Right forelimb (tissue), 1 donor: Measurements from ENCODE around the gene TRIM24.
"Not testable (repeated sequence)": the region's sequence is repeated elsewhere in the genome, so short reads cannot be mapped to it uniquely, and the experiment has no call there.

Experiments used
- DNase-seq: peaks from one replicate; pipeline ENCODE4 v3.0.0-alpha.2; 2018

Gene TRIM24

DNA sequence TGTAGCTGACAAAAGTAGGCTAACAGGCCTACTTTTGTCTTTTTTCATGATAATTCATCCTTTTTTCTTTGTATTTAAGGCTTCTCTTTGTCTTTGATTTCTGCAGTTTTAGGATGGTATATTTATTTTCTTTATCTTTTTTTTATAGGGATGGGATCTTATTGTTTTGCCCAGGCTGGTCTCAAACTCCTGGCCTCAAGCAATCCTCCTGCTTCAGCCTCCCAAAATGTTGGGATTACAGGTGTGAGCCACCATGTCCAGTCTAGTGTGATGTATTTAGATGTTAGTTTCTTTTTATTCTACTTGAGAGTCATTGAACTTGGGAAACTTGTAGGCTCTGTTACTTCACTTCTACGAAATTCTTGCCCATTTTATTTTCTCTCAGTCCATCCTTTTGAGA lies 35.4 kb downstream of the TRIM24 start:
- no peak for DNase-seq

DNA sequence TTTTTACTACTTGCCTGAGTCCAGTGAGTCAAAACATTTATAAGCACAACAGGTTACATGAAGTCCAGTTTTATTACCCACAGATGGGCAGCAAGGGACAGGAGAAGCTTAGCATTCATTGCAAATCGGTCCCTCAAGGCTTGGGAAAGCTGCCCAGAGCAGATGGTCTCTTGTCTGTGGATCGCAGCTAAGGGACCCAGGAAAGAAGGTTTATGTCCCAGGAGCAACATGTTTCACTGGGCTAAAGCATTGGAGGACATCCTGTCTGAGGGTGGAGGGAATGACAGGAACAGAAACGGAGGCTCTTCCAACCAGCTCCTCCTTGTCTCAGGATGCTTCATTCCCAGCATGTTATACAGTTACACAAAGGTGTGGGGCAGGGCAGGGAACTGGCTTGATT lies 39.3 kb downstream of the TRIM24 start:
- DNase-seq, result no peak

DNA sequence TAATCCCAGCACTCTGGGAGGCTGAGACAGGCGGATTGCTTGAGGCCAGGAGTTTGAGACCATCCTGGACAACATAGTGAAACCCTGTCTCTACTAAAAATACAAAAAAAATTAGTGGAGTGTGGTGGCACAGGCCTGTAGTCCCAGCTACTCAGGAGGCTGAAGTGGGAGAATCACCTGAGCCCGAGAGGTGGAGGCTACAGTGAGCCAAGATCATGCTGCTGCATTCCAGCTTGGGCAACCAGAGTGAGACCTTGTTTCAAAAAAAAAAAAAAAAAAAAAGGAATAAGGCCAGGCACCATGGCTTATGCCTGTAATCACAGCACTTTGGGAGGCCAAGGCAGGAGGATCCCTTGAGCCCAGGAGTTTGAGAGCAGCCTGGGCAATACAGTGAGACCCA lies 40.2 kb downstream of the TRIM24 start:
- DNase-seq, result not testable (repeated sequence)

DNA sequence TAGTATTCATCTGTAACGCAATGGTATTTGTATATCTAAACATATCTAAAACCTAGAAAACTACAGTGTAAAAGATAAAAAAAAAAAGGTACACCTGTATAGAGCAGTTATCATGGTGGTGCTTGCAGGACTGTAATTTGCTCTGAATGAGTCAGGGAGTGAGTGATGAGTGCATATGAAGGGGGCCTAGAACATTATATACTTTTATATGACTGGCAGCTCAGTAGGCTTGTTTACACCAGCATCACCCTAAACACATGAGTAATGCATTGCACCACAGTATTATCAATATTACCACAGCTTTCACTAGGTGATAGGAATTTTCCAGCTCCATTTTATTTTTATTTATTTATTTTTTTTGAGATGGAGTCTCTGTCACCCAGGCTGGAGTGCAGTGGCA lies 40.8 kb downstream of the TRIM24 start:
- DNase-seq, result no peak

DNA sequence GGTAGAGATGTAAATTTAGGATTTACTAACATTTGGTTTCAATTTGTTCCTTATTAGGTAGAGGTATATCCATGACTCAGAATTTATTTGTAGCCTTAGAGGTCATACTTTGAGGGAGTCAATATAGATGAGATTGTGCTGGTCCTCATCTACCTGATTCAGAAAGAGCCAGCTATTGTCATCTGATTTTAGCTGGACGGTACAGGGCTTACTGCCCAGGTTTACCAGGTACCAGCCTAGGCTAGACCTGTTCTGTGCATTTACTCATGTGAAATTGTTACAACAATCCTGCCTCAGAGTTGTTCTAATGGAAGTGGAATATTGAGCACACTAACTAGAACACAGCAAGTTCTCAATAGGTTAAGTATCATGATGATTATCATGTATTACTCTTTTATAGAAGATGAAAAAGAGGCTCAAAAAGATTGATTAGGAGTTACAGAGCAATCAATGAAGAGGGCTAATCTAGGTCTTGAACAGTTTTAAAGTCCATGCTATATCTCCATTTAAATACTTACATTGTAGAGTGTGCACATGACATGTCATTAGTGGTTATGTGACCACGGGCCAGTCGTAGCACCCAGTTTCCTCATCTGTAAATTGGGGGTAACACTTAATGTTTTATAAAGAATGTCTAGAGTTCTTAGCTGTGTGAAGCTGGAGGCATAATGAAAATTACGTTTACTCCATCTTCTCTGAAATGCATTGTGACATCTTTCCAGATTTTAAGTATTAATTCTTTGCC lies 42.1 kb downstream of the TRIM24 start:
- no peak for DNase-seq

DNA sequence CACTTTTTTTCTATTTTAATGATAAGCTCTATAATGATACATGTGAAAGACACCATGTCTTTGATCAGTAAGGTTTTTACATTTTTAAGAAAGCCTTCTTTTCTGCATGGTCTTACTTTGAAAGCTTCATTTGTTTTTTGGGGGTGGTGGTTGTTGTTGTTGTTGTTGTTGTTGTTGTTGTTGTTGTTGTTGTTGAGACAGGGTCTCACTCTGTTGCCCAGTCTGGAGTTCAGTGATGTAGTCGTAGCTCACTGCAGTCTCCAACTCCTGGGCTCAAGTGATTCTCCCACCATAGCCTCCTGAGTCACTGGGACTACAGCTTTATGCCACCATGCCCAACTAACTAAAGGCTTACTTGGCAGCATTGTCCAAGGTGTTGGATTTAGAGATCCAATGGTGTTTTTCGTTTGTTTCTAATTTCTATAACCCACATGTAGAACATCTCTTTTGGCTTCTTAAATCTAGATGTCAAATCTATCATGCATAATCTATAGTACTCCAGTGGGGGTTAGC lies 45.4 kb downstream of the TRIM24 start:
- DNase-seq, result no peak

DNA sequence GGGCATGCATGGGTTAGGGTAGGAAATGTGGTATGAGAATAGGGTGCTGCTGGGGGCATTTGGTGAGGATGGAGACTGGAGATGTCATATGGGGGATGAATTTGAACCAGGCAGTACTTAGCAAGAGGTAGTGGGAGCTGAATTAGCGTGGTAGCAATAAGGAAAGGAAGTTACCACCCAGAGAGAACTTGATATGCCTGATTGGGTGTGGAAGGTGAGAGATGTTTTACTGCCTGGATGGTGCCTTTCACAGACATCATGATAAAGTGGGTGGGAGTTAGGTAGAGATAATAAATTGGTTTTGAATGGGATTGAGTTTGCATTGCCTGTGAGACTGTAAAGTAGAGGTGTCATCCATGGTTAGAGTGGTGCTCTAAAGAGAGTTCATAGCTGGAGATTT lies 46.7 kb downstream of the TRIM24 start:
- no peak for DNase-seq

DNA sequence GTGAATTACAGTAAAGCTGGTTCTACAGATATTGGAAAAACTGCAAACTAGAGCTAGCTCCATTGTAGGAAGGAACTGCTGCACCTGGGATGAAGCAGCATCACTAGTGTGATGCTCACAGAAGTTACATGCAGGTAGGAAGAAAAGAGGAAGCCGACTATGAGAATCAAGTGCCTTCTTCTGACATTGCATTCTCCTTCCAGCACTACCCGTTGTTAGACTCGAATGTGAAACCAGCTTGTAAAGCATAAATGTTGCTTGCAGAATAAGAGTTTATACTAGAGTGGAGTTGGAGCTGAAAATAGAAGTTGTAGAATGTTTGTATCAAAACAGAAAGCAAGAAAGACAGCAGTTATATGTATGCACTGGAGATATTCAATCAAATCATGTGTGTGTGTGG lies 49.9 kb downstream of the TRIM24 start:
- DNase-seq, result no peak

DNA sequence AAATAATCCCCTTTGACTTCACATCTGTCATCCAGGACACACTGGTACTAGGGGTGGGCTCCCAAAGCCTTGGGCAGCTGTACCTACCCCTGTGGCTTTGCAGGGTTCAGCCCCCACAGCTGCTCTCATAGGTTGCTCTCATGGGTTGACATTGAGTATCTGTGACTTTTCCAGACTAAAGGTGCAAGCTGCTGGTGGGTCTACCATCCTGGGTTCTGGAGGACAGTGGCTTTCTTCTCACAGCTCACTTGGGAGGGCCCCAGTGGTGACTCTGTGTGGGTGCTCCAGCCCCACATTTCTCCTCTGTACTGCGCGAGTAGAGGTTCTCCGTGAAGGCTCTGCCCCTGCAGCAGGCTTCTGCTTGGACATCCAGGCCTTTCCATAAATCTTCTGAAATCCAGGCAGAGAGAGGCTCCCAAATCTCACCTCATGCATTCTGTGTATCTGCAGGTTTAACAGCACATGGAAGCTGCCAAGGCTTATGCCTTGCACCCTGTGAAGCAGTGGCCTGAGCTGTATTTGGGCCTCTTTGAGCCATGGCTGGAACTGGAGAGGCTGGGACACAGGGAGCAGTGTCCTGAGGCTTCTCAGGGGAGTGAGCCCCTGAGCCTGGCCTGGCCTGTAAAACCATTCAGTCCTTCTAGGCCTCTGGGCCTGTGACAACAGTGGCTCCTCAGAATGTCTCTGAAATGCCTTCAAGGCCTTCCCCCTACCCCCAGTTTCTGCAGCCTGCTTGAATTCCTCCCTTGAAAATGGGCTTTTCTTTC lies 52.2 kb downstream of the TRIM24 start:
- DNase-seq, result no peak

DNA sequence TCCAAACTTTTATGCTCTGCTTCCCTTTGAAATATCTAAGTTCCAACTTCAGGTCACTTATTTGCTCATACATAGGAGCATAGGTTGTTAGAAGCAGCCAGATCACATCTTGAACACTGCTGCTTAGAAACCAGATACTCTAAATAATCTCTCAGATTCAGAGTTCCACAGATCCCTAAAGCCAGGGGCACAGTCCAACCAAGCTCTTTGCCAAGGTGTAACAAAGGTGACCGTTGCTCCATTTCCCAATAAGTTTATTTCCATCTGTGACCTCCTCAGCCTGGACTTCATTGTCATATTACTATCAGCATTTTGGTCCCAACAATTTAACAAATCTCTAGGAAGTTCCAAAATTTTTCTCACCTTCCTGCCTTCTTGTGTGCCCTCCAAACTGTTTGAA lies 52.8 kb downstream of the TRIM24 start:
- DNase-seq, result no peak

DNA sequence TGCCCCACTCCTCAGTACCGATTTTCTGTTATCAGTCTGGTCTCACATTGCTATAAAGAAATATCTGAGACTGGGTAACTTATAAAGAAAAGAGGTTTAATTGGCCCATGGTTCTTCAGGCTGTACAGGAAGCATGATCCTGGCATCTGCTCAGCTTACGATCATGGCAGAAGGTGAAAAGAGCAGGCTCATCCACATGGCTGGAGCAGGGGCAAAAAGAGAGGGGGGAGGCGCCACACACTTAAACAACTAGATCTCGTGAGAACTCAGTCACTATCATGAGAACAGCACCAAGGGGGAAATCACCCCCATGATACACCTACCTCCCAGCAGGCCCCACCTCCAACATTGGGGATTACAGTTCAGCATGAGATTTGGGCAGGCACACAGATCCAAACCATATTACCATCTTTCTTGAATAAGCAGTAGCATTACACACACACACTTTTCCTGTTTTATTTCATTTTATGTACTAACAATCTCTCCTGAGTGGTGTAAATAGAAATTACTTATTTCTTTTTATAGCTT lies 53.3 kb downstream of the TRIM24 start:
- no peak for DNase-seq

DNA sequence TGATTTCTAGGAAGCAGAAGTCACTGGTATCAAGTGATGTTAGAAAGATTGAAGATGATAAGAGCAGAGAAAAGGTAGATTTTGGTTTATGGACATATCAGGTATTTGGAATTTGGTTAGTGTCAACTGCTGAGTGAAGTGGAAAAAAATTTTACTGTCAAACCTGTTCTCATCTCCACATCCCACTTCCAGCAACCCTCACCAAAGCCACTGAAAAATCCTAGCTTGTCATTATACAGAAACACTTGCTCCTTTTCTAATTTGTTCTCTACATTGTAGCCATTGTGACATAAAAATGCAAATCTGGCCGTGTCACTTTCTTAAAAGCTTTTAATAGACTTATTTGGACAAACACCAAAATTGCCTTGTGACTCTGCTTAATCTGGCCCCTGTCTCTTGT lies 54.0 kb downstream of the TRIM24 start:
- no peak for DNase-seq

DNA sequence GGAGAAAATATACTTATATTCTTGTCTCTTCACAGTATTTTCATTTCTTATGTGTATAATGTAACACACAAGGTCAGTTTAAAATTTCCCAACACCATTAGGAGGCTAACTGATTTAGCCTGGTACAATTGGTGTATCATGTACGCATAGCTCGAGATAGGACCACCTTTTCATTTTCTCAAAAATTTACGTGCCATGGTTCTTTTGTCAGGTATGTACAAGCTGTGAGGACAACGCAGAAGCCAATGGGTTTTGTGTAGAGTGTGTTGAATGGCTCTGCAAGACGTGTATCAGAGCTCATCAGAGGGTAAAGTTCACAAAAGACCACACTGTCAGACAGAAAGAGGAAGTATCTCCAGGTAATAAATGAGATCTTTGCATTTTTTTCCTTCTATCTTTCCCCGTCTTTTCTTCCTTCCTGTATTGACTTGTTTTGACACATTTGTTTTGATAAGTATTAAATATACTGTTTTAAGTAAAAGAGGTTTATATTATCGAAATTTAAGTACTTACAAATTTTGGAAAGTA lies 55.0 kb downstream of the TRIM24 start:
- no peak for DNase-seq

DNA sequence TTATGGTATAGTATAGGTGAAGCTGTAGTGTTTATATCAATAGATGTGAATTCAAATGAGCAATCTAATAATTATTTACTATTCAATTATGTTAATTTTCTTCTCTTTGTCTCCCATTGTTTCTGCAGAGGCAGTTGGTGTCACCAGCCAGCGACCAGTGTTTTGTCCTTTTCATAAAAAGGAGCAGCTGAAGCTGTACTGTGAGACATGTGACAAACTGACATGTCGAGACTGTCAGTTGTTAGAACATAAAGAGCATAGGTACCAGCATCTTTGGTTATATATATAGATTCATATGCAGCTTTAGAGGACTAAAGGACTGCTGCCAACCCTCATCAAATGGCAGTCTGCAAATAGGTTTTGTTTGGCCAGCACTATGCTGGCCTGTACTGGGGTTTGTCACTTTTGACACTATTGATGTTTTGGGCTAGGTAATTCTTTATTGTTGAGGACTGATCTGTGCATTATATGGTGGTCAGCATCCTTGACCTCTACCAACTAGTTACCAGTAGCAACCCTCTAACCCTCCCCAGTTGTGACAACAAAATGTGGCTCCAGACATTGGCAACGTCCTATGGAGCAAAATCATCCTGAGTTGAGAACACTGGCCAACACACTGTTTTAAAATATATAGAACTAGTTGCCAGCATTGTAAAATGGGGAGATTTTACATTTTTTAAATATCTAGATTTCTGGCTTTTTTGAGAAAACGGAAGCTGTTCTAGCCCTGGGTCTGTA lies 59.2 kb downstream of the TRIM24 start:
- DNase-seq, result no peak

DNA sequence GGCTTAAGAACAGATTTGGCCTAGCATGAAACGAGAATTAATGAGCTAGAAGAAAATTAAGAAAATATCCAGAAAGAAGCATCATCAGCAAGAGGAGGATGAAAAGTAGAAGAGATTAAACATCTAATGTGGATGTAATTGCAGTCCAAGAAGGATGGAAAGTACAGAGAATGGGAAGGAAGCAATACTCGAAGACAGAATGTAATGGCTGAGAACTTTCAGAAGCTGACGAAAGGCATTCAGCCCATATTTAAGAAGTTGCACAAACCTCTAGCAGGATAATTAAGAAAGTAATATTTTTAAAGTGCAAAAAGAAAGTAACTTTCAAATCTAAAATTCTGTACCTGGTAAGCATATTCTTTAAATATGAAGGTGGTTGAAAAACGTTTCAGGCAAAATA lies 60.7 kb downstream of the TRIM24 start:
- no peak for DNase-seq

DNA sequence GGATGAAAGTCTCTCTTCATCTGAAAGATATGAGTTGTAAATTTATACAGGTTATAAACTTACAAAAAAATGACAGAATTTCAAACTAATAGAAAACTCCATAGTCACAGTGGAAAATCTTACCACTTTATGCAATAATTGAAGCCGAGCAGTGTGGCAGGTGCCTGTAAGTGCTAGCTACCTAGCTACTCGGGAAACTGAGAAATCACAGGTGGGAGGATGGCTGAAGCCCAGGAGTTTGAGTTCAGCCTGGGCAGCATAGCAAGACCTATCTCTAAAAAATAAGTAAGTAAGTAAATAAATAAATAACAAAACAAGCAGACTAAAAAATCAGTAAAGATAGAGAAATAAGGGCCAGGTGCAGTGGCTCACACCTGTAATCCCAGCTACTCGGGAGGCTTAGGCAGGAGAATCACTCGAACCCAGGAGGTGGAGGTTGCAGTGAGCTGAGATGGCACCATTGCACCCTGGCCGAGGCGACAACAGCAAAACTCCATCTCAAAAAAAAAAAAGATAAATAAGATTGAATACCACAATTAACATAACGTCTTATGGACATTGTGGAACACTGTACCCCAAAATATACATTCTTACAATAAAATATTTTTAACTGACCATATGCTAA lies 61.9 kb downstream of the TRIM24 start:
- no peak for DNase-seq

DNA sequence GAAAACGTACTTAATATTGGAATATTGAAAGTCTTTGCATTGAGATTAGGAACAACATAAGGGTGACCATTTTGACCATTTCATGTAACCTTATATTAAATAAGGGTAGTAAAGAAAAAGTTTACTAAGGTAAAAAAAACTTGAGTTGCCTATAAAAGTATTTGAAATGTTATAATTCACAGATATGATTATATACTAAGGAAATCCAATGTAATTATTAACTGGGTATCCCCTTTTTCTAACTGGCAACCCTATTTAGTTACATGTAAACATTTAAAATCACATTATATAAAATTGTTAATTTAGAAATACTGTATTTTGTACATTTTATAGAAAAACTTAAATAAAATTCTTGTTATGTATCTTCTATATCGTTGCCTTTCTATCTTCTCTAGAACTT lies 64.2 kb downstream of the TRIM24 start:
- DNase-seq, result no peak

DNA sequence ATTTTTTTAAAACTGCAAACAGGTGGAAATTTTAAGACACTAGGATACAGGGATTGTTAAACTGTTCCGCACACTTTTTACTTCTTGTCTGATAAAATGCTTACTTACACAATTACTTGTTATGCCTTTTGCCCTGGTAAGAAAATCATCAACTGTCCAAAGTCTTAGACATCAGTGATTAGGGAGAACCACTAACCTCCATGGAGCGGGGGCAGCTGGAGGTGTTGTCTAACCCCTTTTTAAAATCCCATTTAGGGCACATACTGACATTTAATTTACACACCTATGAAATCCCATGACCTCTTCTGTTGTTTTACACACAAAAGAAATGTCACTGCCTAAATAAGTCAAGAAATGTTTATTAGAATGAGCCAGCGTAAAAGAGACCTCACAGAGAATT lies 65.7 kb downstream of the TRIM24 start:
- DNase-seq, result no peak

DNA sequence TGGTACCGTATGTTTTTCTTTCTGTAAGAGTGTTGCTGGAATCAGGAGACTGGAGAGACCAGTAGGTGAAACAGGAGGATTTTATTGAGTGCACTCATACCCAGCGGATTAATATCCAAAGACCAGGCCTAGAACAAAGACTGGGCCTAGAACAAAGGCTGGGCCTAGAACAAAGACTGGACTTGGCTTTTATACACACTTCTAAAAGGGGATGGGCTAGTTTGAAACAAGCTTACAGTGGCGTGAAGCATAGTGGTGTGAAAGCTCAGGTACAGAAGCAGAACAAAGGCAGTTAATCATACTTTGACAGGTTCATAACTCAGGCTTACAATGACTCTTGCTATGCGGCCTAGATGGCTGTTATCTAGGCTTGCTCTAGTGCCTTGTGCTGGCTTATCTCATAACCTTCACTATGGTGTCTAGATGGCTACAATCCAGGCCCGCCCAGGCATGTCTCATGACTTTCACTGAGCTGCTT lies 67.7 kb downstream of the TRIM24 start:
- no peak for DNase-seq

DNA sequence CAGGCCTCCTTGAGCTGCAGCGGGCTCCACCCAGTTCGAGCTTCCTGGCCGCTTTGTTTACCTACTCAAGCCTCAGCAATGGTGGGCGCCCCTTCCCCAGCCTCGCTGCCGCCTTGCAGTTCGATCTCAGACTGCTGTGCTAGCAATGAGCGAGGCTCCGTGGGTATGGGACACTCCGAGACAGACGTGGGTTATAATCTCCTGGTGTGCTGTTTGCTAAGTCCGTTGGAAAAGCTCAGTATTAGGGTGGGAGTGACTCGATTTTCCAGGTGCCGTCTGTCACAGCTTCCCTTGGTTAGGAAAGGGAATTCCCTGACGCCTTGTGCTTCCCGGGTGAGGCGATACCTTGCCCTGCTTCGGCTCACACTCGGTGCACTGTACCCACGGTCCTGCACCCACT lies 76.8 kb downstream of the TRIM24 start:
- DNase-seq, result not testable (repeated sequence)

DNA sequence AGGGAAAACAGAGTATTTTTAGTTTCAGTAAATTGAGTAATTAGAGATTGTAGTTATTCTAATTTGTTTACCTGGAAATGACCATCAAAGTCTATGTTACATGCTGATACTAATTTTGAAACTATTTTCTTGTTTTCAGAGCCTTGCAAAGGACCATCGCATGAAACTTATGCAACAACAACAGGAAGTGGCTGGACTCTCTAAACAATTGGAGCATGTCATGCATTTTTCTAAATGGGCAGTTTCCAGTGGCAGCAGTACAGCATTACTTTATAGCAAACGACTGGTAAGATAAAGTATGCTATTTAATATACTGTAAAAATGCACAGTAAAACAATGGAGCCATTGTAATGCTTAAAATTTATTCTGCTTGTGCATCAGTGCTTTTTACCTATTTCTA lies 78.5 kb downstream of the TRIM24 start:
- no peak for DNase-seq

DNA sequence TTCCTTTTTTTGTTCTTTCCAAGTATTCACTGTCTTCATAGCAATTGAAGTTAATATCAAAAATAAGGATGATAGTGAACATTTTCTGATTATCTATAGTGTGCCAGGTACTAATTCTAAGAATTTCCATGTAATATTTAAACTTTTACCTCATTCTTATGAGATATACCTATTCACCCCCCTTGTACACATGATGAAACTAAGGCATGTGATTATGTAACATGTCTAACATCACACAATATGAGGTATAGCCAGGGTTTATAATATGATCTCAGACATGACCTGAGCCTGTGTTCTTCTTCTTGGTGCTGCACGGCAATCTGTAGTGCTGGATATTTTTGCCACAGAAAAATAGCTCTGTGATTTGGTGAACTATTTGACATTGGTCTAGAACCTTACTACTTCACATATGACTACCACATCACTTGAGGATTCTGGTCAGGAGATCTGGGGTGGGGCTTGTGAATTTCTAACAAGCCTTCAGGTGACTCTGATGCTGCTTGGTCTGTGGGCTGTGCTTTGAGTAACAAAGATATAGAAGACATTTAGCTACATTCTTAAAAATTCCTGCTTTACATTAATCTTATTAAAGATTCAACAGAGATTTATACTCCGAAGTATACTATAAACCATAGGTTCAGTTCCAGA lies 79.1 kb downstream of the TRIM24 start:
- no peak for DNase-seq
